DND-41 (cell line): Measurements from ENCODE around the gene CRTAC1.

Experiments
- ATAC-seq: fragments of 200-7000 bp; cut with Tn5 transposase; 3 replicates; pipeline ENCODE4 v1.9.1; 2021; ENCODE audit warnings: low read depth; ENCODE audit not compliant: insufficient read depth
- DNase-seq: peaks from one replicate; pipeline ENCODE4 v3.0.0-alpha.2; 2020
- H2AFZ ChIP-seq: 2 replicates; pipeline ENCODE4 v1.6.0; 2012; ENCODE audit warnings: low read depth, low read length
- H3K27ac ChIP-seq: 2 replicates; pipeline ENCODE4 v1.5.1; 2012; ENCODE audit warnings: low read length, inconsistent platforms
- H3K27me3 ChIP-seq: fragments of 200-600 bp; sonication (generic); 2 replicates; pipeline ENCODE4 v1.6.0; 2012; ENCODE audit warnings: low read length, mild to moderate bottlenecking, inconsistent platforms; ENCODE audit not compliant: insufficient read depth, poor library complexity
- H3K36me3 ChIP-seq: 2 replicates; pipeline ENCODE4 v1.5.1; 2012; ENCODE audit warnings: low read length, inconsistent platforms; ENCODE audit not compliant: insufficient read depth
- H3K4me1 ChIP-seq: 2 replicates; pipeline ENCODE4 v1.5.1; 2012; ENCODE audit warnings: mild to moderate bottlenecking, low read length; ENCODE audit not compliant: insufficient read depth
- H3K4me2 ChIP-seq: 2 replicates; pipeline ENCODE4 v1.6.0; 2012; ENCODE audit warnings: mild to moderate bottlenecking, moderate library complexity, low read length, inconsistent platforms; ENCODE audit not compliant: insufficient read depth
- H3K4me3 ChIP-seq, 2 experiments: fragments of 200-600 bp in 1 of 2; shearing (Covaris generic) in 1 of 2; 2 replicates each; pipeline ENCODE4 v1.5.1; 2012 to 2016; ENCODE audit warnings: inconsistent platforms in 2 of 2, low read length in 2 of 2, mild to moderate bottlenecking in 2 of 2, low read depth in 1 of 2, moderate library complexity in 1 of 2
- H3K79me2 ChIP-seq: 2 replicates; pipeline ENCODE4 v1.6.0; 2012; ENCODE audit warnings: low read length, inconsistent platforms; ENCODE audit not compliant: insufficient read depth
- H3K9ac ChIP-seq: 2 replicates; pipeline ENCODE4 v1.6.0; 2012; ENCODE audit warnings: low read depth, mild to moderate bottlenecking, inconsistent platforms, low read length, moderate library complexity
- H3K9me3 ChIP-seq: 2 replicates; pipeline ENCODE4 v1.5.1; 2012; ENCODE audit warnings: low read length, moderate library complexity, mild to moderate bottlenecking, inconsistent platforms; ENCODE audit not compliant: insufficient read depth, severe bottlenecking
- H4K20me1 ChIP-seq: 2 replicates; pipeline ENCODE4 v1.6.0; 2012; ENCODE audit warnings: low read length; ENCODE audit not compliant: insufficient read depth
- CTCF ChIP-seq: IDR thresholded peaks from 2 replicates; pipeline ENCODE4 v1.5.1; 2012; ENCODE audit warnings: borderline replicate concordance, low read length, moderate library complexity, mild to moderate bottlenecking; ENCODE audit not compliant: poor library complexity, severe bottlenecking; ENCODE audit errors: extremely low read depth
- EZH2 ChIP-seq: IDR thresholded peaks from 3 replicates; pipeline ENCODE4 v1.6.1; 2012; ENCODE audit warnings: borderline replicate concordance, low read depth, mild to moderate bottlenecking, moderate library complexity, low read length, inconsistent platforms; ENCODE audit not compliant: severe bottlenecking

Gene CRTAC1

GRCh38 chr10:98047009-98047741 is 16.8 kb upstream of the CRTAC1 start:
- H3K79me2 ChIP-seq, result no peaks in the 10 kb centered on the region
- H3K4me1 ChIP-seq, result no peaks in the 10 kb centered on the region
- peaks cover 4% of the 10 kb centered on the region for H3K27me3 ChIP-seq
- ATAC-seq (no peak), DNase-seq (no peak)
- no peaks in the 10 kb centered on the region for H3K36me3 ChIP-seq
- H3K9ac ChIP-seq, result no peak overlapping the region
- H2AFZ ChIP-seq, result no peak overlapping the region
- TF ChIP-seq CTCF (no peak), EZH2 (no peak)
- no peak overlapping the region for H3K4me2 ChIP-seq
- no peak overlapping the region for H3K27ac ChIP-seq
- no peaks in the 10 kb centered on the region; the same call in 1 of the 2 replicates for H4K20me1 ChIP-seq
- no peak overlapping the region for H3K4me3 ChIP-seq
- no peaks in the 10 kb centered on the region for H3K9me3 ChIP-seq

GRCh38 chr10:98045785-98046389 is 15.5 kb upstream of the CRTAC1 start:
- Histone ChIP-seq H3K36me3 (no peaks in the 10 kb centered on the region), H3K79me2 (no peaks in the 10 kb centered on the region), H2AFZ (no peak overlapping the region), H3K4me2 (no peak overlapping the region), H3K9me3 (no peaks in the 10 kb centered on the region), H4K20me1 (no peaks in the 10 kb centered on the region; the same call in 1 of the 2 replicates), H3K4me3 (no peak overlapping the region), H3K27me3 (peaks cover 3% of the 10 kb centered on the region), H3K9ac (no peak overlapping the region), H3K4me1 (no peaks in the 10 kb centered on the region), H3K27ac (no peak overlapping the region)
- DNase-seq, result peak; percentile 61
- ATAC-seq, result peak; percentile 87
- TF ChIP-seq EZH2 (no peak), CTCF (peak; percentile 89)

GRCh38 chr10:98041352-98042043 is 11.1 kb upstream of the CRTAC1 start:
- Histone ChIP-seq H4K20me1 (no peaks in the 10 kb centered on the region; the same call in 1 of the 2 replicates), H3K4me2 (no peak overlapping the region), H3K79me2 (no peaks in the 10 kb centered on the region), H3K9me3 (no peaks in the 10 kb centered on the region), H2AFZ (no peak overlapping the region), H3K4me3 (no peak overlapping the region), H3K27ac (no peak overlapping the region), H3K36me3 (no peaks in the 10 kb centered on the region), H3K27me3 (peaks cover 22% of the 10 kb centered on the region), H3K9ac (no peak overlapping the region), H3K4me1 (no peaks in the 10 kb centered on the region)
- DNase-seq, result peak; percentile 30
- TF ChIP-seq EZH2, result no peak
- peak; percentile 70 for TF ChIP-seq CTCF
- no peak for ATAC-seq
